Measurements from ENCODE around the gene ZNF225. TPM values are rescaled to one million over a fixed set of nuclear protein-coding genes. Genes with fewer than 3 reads are reported as not detected.

ZNF225 gene
- total and polyA plus RNA-seq, 9 of the 15 experiments (the other 6 are each of a cell fraction or from before 2014, with no cell fraction given): 1.4 to 4.2 (median 2.2) TPM

DNA sequence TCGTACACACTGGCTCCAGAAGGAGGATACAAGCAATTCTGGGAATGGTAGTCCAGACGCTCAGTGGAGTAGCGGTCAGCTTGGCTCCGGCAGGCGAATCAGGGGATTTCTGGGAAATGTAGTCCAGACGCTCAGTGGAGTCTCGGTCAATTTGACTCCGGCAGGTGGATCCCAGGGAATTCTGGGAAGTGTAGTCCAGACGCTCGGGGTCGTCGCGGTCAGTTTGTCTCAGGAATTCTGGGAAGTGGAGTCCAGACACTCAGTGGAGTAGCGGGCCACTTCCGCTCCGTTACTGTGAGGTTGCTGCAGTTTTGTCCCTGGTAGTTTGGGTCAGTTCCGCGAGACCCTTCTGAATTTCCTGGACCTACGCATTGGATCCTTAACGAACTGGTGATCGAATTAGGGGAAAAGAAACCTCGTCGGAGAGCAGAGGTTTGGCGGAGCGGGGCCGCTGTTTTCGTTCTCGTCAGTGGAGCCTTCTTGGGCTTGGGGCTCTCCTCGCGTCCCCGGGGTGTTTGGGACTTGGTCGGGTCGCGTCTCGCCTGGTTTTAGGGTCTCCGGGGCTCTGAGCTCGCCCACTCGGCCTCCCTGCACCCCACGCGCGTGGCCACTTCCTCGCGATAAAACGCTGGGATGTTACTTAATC lies at the start of gene ZNF225 (continued):
- 0 out of 4 replicates have a peak, but pooled peaks of 1 of the 2 experiments have one; percentile 59 for TF ChIP-seq ZNF639 (CRISPR knock-in tag; conservative IDR thresholded peaks at IDR 0.05 in 1 of 2, IDR thresholded peaks at IDR 0.05 in 1 of 2)
- peak; percentile 45; the same call in 1 of the 2 replicates for TF ChIP-seq ZBTB7A (IDR thresholded peaks at IDR 0.05; ENCODE audit: borderline replicate concordance, control insufficient read depth, low read depth, low read length)
- TF ChIP-seq ZNF589 (CRISPR knock-in tag; IDR thresholded peaks at IDR 0.05; ENCODE audit: low read depth): peak; percentile 44; the same call in 1 of the 2 replicates
- TF ChIP-seq RBBP5 (IDR thresholded peaks at IDR 0.05; ENCODE audit: borderline replicate concordance, insufficient read depth, low read length, poor library complexity, severe bottlenecking): peak; percentile 52
- TF ChIP-seq SIRT6 (IDR thresholded peaks at IDR 0.05; ENCODE audit: low read depth, low read length): no peak
- TF ChIP-seq KDM5B (IDR thresholded peaks at IDR 0.05; ENCODE audit: insufficient replicate concordance, low read depth, low read length): peak; percentile 79
- no peak for TF ChIP-seq ARID2 (IDR thresholded peaks at IDR 0.05)
- TF ChIP-seq C11orf30 (IDR thresholded peaks at IDR 0.05; ENCODE audit: low read depth): no peak
- TF ChIP-seq RAD21 (CRISPR knock-in tag; conservative IDR thresholded peaks at IDR 0.05 in 1 of 2, IDR thresholded peaks at IDR 0.05 in 1 of 2): 0 out of 4 replicates have a peak, but pooled peaks of 1 of the 2 experiments have one; percentile 0
- 0 out of 2 replicates have a peak, but pooled peaks have one; percentile 16 for TF ChIP-seq ZNF121 (CRISPR knock-in tag; conservative IDR thresholded peaks at IDR 0.05)
- 0 out of 2 replicates have a peak, but pooled peaks have one; percentile 27 for TF ChIP-seq AFF4 (CRISPR knock-in tag; IDR thresholded peaks at IDR 0.05)
- peak; percentile 95 for TF ChIP-seq SIX5 (IDR thresholded peaks at IDR 0.05; ENCODE audit: borderline replicate concordance in 1 of 2, insufficient read depth in 1 of 2, low read depth in 1 of 2, low read length in 2 of 2)
- peak; percentile 39; the same call in 1 of the 2 replicates for TF ChIP-seq JUN (IDR thresholded peaks at IDR 0.05; ENCODE audit: borderline replicate concordance, low read depth, low read length)
- TF ChIP-seq JUN (CRISPR knock-in tag; IDR thresholded peaks at IDR 0.05; ENCODE audit: borderline replicate concordance): no peak
- TF ChIP-seq DMBX1 (CRISPR knock-in tag; IDR thresholded peaks at IDR 0.05; ENCODE audit: borderline replicate concordance): peak; percentile 67; the same call in 1 of the 2 replicates
- peak; percentile 54 for TF ChIP-seq MYC (IDR thresholded peaks at IDR 0.05; ENCODE audit: low read depth, low read length)
- TF ChIP-seq MYC (CRISPR knock-in tag; IDR thresholded peaks at IDR 0.05; ENCODE audit: borderline replicate concordance, low read depth): no peak
- TF ChIP-seq DNMT1 (IDR thresholded peaks at IDR 0.05): no peak
- 0 out of 2 replicates have a peak, but pooled peaks have one; percentile 25 for TF ChIP-seq ZFX (CRISPR knock-in tag; IDR thresholded peaks at IDR 0.05)
- TF ChIP-seq HNRNPLL (IDR thresholded peaks at IDR 0.05; ENCODE audit: low read depth, low read length, poor library complexity, severe bottlenecking): no peak
- 0 out of 2 replicates have a peak, but pooled peaks have one; percentile 29 for TF ChIP-seq BCL6 (CRISPR knock-in tag; IDR thresholded peaks at IDR 0.05)

Measured in K562 (cell line).